ENCODE results near the gene TSPAN18. TPM values are rescaled to one million over a fixed set of nuclear protein-coding genes. Genes with fewer than 3 reads are reported as not detected.

Gene TSPAN18
- total RNA-seq, 2 experiments from 2014 or later, result not detected

DNA sequence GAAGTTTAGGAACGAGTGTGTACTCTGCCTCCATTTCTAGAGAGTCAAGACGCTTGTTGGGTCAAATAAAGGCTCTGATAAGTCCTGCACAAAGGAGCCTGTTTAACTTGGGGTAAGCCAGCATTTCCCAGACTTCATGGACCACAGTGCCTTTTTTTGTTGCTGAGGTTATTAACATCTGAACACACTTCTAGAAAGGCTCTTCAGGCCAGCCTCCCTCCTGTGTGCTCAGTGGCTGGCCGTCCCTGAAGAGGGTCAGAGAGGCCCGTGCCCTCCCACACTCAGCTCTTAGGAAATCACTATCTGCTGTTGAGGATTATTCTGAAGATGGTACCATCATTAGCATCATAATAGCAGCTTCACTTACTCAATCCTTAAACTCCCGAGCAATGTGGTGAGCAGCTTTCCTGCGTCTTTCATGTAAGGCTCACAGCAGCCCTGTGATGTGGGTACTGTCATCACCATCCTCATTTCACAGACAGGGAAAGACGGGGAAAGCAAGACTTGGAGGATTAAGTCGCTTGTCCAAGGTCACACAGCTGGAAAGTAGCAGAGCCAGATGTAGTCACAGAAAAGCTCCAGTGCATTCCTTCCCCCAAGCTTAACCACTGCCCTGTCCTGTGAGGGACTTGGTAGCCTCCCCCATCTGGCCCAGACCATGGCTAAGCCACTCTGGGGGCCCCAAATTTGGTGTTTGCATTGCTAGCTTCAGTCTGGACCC is 71.3 kb downstream of the TSPAN18 start:
- BruUV-seq (replicated peaks), result no TSS peak
- DNase-seq (ENCODE audit: low spot score), result no peak
- ChIA-PET CTCF (ENCODE audit: unreplicated experiment) (no interaction called here), POLR2A (interaction anchor here (0.7 kb wide), 1 partner anchor 10 kb away, joined by 3 read pairs; no protein-coding TSS in a partner anchor)
- Histone ChIP-seq H3K4me3 (ENCODE audit: low read depth, low read length, poor library complexity, severe bottlenecking) (no peak overlapping the region), H3K9me3 (ENCODE audit: low read length) (no peaks in the 10 kb centered on the region), H3K79me2 (ENCODE audit: insufficient read depth, low read depth, low read length) (no peaks in the 10 kb centered on the region), H4K20me1 (ENCODE audit: insufficient read depth, low read length) (no peaks in the 10 kb centered on the region), H3K36me3 (ENCODE audit: insufficient read depth, low read length) (no peaks in the 10 kb centered on the region), H3K9me2 (ENCODE audit: insufficient read depth, low read length) (no peaks in the 10 kb centered on the region), H3K27ac (ENCODE audit: low read depth, low read length, poor library complexity, severe bottlenecking) (no peak overlapping the region), H2AFZ (ENCODE audit: low read length) (no peak overlapping the region), H3K4me2 (ENCODE audit: low read length) (no peak overlapping the region), H3K4me1 (ENCODE audit: insufficient read depth, low read length, poor library complexity, severe bottlenecking) (no peaks in the 10 kb centered on the region)
- intact Hi-C loops (cut with micrococcal nuclease; ENCODE audit: unreplicated experiment), result no loop called here
- TF ChIP-seq EZH2phosphoT487 (IDR thresholded peaks at IDR 0.05; ENCODE audit: borderline replicate concordance, low read depth, low read length), result no peak
- TF ChIP-seq, protein P1, sequence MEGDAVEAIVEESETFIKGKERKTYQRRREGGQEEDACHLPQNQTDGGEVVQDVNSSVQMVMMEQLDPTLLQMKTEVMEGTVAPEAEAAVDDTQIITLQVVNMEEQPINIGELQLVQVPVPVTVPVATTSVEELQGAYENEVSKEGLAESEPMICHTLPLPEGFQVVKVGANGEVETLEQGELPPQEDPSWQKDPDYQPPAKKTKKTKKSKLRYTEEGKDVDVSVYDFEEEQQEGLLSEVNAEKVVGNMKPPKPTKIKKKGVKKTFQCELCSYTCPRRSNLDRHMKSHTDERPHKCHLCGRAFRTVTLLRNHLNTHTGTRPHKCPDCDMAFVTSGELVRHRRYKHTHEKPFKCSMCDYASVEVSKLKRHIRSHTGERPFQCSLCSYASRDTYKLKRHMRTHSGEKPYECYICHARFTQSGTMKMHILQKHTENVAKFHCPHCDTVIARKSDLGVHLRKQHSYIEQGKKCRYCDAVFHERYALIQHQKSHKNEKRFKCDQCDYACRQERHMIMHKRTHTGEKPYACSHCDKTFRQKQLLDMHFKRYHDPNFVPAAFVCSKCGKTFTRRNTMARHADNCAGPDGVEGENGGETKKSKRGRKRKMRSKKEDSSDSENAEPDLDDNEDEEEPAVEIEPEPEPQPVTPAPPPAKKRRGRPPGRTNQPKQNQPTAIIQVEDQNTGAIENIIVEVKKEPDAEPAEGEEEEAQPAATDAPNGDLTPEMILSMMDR (conservative IDR thresholded peaks at IDR 0.05; ENCODE audit: low read length), result no peak

DNA sequence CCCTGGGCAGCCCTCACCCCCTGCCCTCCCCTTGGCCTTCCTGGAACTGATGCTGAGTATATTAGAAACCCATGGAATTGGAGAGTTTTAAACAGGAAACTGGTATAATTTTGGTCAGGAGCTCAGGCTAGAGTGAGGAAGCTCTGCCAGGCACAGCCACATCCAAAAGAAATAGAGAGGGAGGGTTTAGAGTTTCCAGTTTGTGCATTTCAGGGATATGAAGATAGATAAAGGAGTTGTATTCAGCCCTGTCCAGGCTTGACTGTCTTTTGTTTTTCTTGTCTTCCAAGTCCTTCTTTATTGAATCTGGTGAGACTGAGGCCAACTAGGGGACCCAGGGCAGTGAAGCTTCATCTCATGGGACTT is 71.8 kb downstream of the TSPAN18 start:
- POLR2A ChIA-PET, result interaction anchor here (0.7 kb wide), 1 partner anchor 10 kb away, joined by 3 read pairs; no protein-coding TSS in a partner anchor
- no TSS peak for BruUV-seq (replicated peaks)
- H2AFZ ChIP-seq (ENCODE audit: low read length), result no peak overlapping the region
- no peak overlapping the region for H3K27ac ChIP-seq (ENCODE audit: low read depth, low read length, poor library complexity, severe bottlenecking)
- no peaks in the 10 kb centered on the region for H3K4me1 ChIP-seq (ENCODE audit: insufficient read depth, low read length, poor library complexity, severe bottlenecking)
- CTCF ChIA-PET (ENCODE audit: unreplicated experiment), result no interaction called here
- DNase-seq (ENCODE audit: low spot score), result no peak
- H4K20me1 ChIP-seq (ENCODE audit: insufficient read depth, low read length), result no peaks in the 10 kb centered on the region
- no peak overlapping the region for H3K4me3 ChIP-seq (ENCODE audit: low read depth, low read length, poor library complexity, severe bottlenecking)
- TF ChIP-seq EZH2phosphoT487 (IDR thresholded peaks at IDR 0.05; ENCODE audit: borderline replicate concordance, low read depth, low read length), result no peak
- TF ChIP-seq, protein P1 (conservative IDR thresholded peaks at IDR 0.05; ENCODE audit: low read length), result no peak
- no peaks in the 10 kb centered on the region for H3K9me3 ChIP-seq (ENCODE audit: low read length)
- H3K4me2 ChIP-seq (ENCODE audit: low read length), result no peak overlapping the region
- intact Hi-C loops (cut with micrococcal nuclease; ENCODE audit: unreplicated experiment), result no loop called here
- H3K9me2 ChIP-seq (ENCODE audit: insufficient read depth, low read length), result no peaks in the 10 kb centered on the region
- H3K79me2 ChIP-seq (ENCODE audit: insufficient read depth, low read depth, low read length), result no peaks in the 10 kb centered on the region
- H3K36me3 ChIP-seq (ENCODE audit: insufficient read depth, low read length), result no peaks in the 10 kb centered on the region

DNA sequence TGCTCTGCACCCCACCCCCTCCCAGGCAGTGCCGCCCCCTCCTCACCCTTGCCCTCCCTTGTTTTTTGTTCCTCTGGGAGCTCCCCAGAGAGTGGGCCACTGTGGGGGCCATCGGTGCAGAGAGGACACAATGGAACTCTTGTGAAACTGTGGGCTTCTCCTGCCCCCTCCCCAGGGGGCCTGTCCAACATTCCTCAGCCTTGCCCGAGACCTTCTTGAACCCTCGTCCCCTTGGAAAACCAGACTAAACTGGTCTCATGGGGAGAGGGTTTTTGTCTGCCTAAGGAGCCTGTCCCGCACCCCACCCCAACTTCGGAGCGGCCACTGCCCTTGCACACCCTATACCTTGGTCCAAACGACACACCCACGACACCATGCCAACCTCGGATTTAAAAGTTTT is 72.2 kb downstream of the TSPAN18 start:
- Histone ChIP-seq H3K79me2 (ENCODE audit: insufficient read depth, low read depth, low read length) (no peaks in the 10 kb centered on the region), H3K9me2 (ENCODE audit: insufficient read depth, low read length) (no peaks in the 10 kb centered on the region), H3K36me3 (ENCODE audit: insufficient read depth, low read length) (no peaks in the 10 kb centered on the region), H3K4me2 (ENCODE audit: low read length) (no peak overlapping the region), H4K20me1 (ENCODE audit: insufficient read depth, low read length) (no peaks in the 10 kb centered on the region), H3K27ac (ENCODE audit: low read depth, low read length, poor library complexity, severe bottlenecking) (no peak overlapping the region), H3K4me1 (ENCODE audit: insufficient read depth, low read length, poor library complexity, severe bottlenecking) (no peaks in the 10 kb centered on the region), H3K4me3 (ENCODE audit: low read depth, low read length, poor library complexity, severe bottlenecking) (no peak overlapping the region), H2AFZ (ENCODE audit: low read length) (no peak overlapping the region), H3K9me3 (ENCODE audit: low read length) (no peaks in the 10 kb centered on the region)
- ChIA-PET CTCF (ENCODE audit: unreplicated experiment) (no interaction called here), POLR2A (interaction anchor here (0.6 kb wide), 1 partner anchor 73 kb away, joined by 3 read pairs; no protein-coding TSS in a partner anchor)
- DNase-seq (ENCODE audit: low spot score), result no peak
- no peak for TF ChIP-seq EZH2phosphoT487 (IDR thresholded peaks at IDR 0.05; ENCODE audit: borderline replicate concordance, low read depth, low read length)
- TF ChIP-seq, protein P1 (conservative IDR thresholded peaks at IDR 0.05; ENCODE audit: low read length), result no peak
- BruUV-seq (replicated peaks), result no TSS peak
- intact Hi-C loops (cut with micrococcal nuclease; ENCODE audit: unreplicated experiment), result no loop called here
